B cell (primary cell): Measurements from ENCODE around the gene MAN1A1. TPM values are rescaled to one million over a fixed set of nuclear protein-coding genes. Genes with fewer than 3 reads are reported as not detected.

Experiments
- ATAC-seq: fragments of 200-7000 bp; cut with Tn5 transposase; one replicate; pipeline ENCODE4 v1.10.0; 2021; ENCODE audit warnings: low read depth, mild to moderate bottlenecking, moderate number of reproducible peaks, moderate library complexity
- CTCF ChIA-PET: fragments of 350-600 bp; sonication (Branson Sonifier 250); formaldehyde crosslinking; loops from one replicate; lab custom pipeline; 2021; ENCODE audit warnings: antibody characterized with exemption, inconsistent platforms; lab: Charles Lee
- POLR2A ChIA-PET: fragments of 350-600 bp; sonication (Branson Sonifier 250); formaldehyde crosslinking; loops from one replicate; lab custom pipeline; 2021; ENCODE audit warnings: antibody characterized with exemption; lab: Charles Lee
- DNase-seq: peaks from one replicate; pipeline ENCODE4 v3.0.0; 2013
- H2AFZ ChIP-seq: 2 replicates; pipeline ENCODE4 v1.6.1; 2012; ENCODE audit warnings: mild to moderate bottlenecking, low read depth, low read length; ENCODE audit not compliant: insufficient read depth, poor library complexity, severe bottlenecking
- H3K27ac ChIP-seq, 2 donors: 1 replicate in 1 of 2; 2 replicates in 1 of 2; pipeline ENCODE4 v1.5.1; 2012 to 2013; ENCODE audit warnings: low read length in 2 of 2, mild to moderate bottlenecking in 2 of 2, moderate library complexity in 1 of 2
- H3K27me3 ChIP-seq, 4 experiments: fragments of 200-600 bp in 1 of 4; sonication (generic) in 1 of 4; replicated peaks in 1 of 4; 1 replicate in 2 of 4; 2 replicates in 2 of 4; pipeline versions ENCODE4 v1.6.1 to v1.7.0; 2013 to 2016; ENCODE audit warnings: low read length in 3 of 4, mild to moderate bottlenecking in 2 of 4, mixed read lengths in 1 of 4, moderate library complexity in 1 of 4; ENCODE audit not compliant: insufficient read depth in 4 of 4, control insufficient read depth in 3 of 4; ENCODE audit errors: control extremely low read depth in 1 of 4
- H3K36me3 ChIP-seq, 2 experiments: replicated peaks in 1 of 2; 1 replicate in 1 of 2; 2 replicates in 1 of 2; pipeline versions ENCODE4 v1.6.1 to v1.7.1; 2013; ENCODE audit warnings: low read length in 1 of 2; ENCODE audit not compliant: insufficient read depth in 2 of 2, control insufficient read depth in 1 of 2; ENCODE audit errors: control extremely low read depth in 1 of 2, extremely low read depth in 1 of 2
- H3K4me1 ChIP-seq, 2 donors: fragments of 200-600 bp in 1 of 2; sonication (generic) in 1 of 2; 1 replicate in 1 of 2; 2 replicates in 1 of 2; pipeline versions ENCODE4 v1.5.1 to v1.6.1; 2013 to 2017; ENCODE audit warnings: low read length in 2 of 2; ENCODE audit not compliant: control insufficient read depth in 2 of 2, insufficient read depth in 2 of 2
- H3K4me2 ChIP-seq: replicated peaks from 2 replicates; pipeline ENCODE3; 2012; ENCODE audit warnings: mild to moderate bottlenecking, low read depth, low read length; ENCODE audit not compliant: poor library complexity, severe bottlenecking
- H3K4me3 ChIP-seq, 5 experiments: fragments of 200-600 bp in 1 of 5; sonication (generic) in 1 of 5; 1 replicate in 3 of 5; 2 replicates in 2 of 5; pipeline versions ENCODE4 v1.5.1 to v1.7.0; 2011 to 2016; ENCODE audit warnings: low read length in 4 of 5, mild to moderate bottlenecking in 4 of 5, low read depth in 2 of 5, control low read depth in 1 of 5, moderate library complexity in 1 of 5; ENCODE audit not compliant: insufficient read depth in 1 of 5; ENCODE audit errors: control extremely low read depth in 1 of 5, extremely low read depth in 1 of 5
- H3K79me2 ChIP-seq: fragments of 200-600 bp; sonication (generic); one replicate; pipeline ENCODE4 v1.6.0; 2016; ENCODE audit warnings: low read length; ENCODE audit not compliant: control insufficient read depth, insufficient read depth
- H3K9ac ChIP-seq: fragments of 200-600 bp; sonication (generic); 2 replicates; pipeline ENCODE4 v1.6.1; 2017; ENCODE audit warnings: mild to moderate bottlenecking, low read length, moderate library complexity
- H3K9me3 ChIP-seq, 3 donors: one replicate each; pipeline versions ENCODE4 v1.6.1 to v1.7.1; 2013; ENCODE audit warnings: low read length in 2 of 3; ENCODE audit not compliant: control insufficient read depth in 2 of 3, insufficient read depth in 1 of 3; ENCODE audit errors: control extremely low read depth in 1 of 3
- H4K20me1 ChIP-seq: 2 replicates; pipeline ENCODE4 v1.6.0; 2012; ENCODE audit warnings: mild to moderate bottlenecking, low read length; ENCODE audit not compliant: insufficient read depth, control insufficient read depth, poor library complexity, severe bottlenecking
- H3K27ac Mint-ChIP-seq: one replicate; pipeline ENCODE4 v1.8.0; 2021; ENCODE audit warnings: mixed read lengths
- H3K27me3 Mint-ChIP-seq: one replicate; pipeline ENCODE4 v1.8.0; 2021; ENCODE audit warnings: mixed read lengths
- H3K4me1 Mint-ChIP-seq: one replicate; pipeline ENCODE4 v1.8.0; 2021; ENCODE audit warnings: mixed read lengths
- H3K4me3 Mint-ChIP-seq: one replicate; pipeline ENCODE4 v1.8.0; 2021; ENCODE audit warnings: mixed read lengths
- H3K9me3 Mint-ChIP-seq: one replicate; pipeline ENCODE4 v1.8.0; 2022; ENCODE audit warnings: mixed read lengths; ENCODE audit not compliant: insufficient read depth
- EZH2 ChIP-seq: IDR thresholded peaks from 2 replicates; pipeline ENCODE4 v1.6.1; 2012; ENCODE audit warnings: borderline replicate concordance, low read depth, mild to moderate bottlenecking, moderate library complexity, low read length; ENCODE audit not compliant: insufficient read depth, poor library complexity, severe bottlenecking
- WGBS: methylation state at CpG from one replicate; pipeline ENCODE4 v1.1.5; 2013; ENCODE audit warnings: missing lambda C conversion rate; ENCODE audit not compliant: insufficient coverage; 5-methylcytosine and 5-hydroxymethylcytosine counted together
- intact Hi-C: fragments of 100-400 bp; cut with micrococcal nuclease; formaldehyde crosslinking; loops from one replicate; pipeline ENCODE4 v1.10.0; 2022
- polyA plus RNA-seq: library from polyadenylated mRNA; depleted of rRNA; stranded (reverse); fragments of >200 nt; gene quantifications from 2 replicates; pipeline ENCODE4 v1.2.3, GENCODE V29; 2012
- total RNA-seq, 2 donors: library from RNA; stranded (reverse); fragments of 120-200 nt in 1 of 2; gene quantifications; 1 replicate in 1 of 2; 2 replicates in 1 of 2; pipeline versions ENCODE4 v1.2.3 to v1.2.4, GENCODE V29; 2013 to 2022
- TF ChIP-seq, protein P1 (sequence below): fragments of 200-600 bp; IDR thresholded peaks from one replicate; pipeline ENCODE4 v1.8.0; 2022; ENCODE audit warnings: antibody characterized with exemption, mild to moderate bottlenecking

Gene MAN1A1
- total and polyA plus RNA-seq, 2 donors (not counting 1 experiment from before 2014, with no cell fraction given), result 5.1 to 31.7 TPM

DNA sequence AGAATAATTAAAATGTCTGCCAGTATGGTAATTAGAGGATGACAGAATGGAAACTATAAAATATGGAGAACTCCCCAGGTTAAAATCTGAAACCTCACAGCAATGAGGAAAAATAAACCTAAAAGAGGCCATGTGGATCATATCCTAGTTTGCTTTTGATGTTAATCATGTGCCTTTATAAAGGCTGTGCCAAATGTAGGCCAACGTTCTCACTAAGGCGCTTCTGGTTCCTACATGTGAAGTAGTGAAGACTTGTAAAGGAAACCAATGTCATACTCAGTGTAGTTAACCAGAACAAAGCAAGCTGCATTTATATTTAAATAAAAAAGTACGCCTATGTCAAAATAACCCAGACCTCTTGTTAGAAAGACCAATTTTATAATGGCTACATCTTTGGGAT is 157.4 kb downstream of the MAN1A1 start:
- DNase-seq, result no peak
- Mint-ChIP-seq H3K4me3 (no peak overlapping the region), H3K27ac (no peak overlapping the region), H3K4me1 (no peaks in the 10 kb centered on the region), H3K9me3 (no peaks in the 10 kb centered on the region), H3K27me3 (no peaks in the 10 kb centered on the region)
- no peaks in the 10 kb centered on the region for H3K9me3 ChIP-seq
- no peak overlapping the region for H3K4me3 ChIP-seq
- H3K9ac ChIP-seq, result no peak overlapping the region
- no peaks in the 10 kb centered on the region for H3K4me1 ChIP-seq
- H3K36me3 ChIP-seq, result peaks cover 10 to 29% of the 10 kb centered on the region in 2 experiments
- WGBS, result 100% methylated on average over 2 of the region's 3 CpGs
- no peak overlapping the region for H3K27ac ChIP-seq
- H4K20me1 ChIP-seq, result no peaks in the 10 kb centered on the region
- no peaks in the 10 kb centered on the region for H3K79me2 ChIP-seq
- ATAC-seq, result no peak
- CTCF ChIA-PET, result no interaction called here
- H3K4me2 ChIP-seq, result no peak overlapping the region
- intact Hi-C loops, result no loop called here
- TF ChIP-seq, protein P1, sequence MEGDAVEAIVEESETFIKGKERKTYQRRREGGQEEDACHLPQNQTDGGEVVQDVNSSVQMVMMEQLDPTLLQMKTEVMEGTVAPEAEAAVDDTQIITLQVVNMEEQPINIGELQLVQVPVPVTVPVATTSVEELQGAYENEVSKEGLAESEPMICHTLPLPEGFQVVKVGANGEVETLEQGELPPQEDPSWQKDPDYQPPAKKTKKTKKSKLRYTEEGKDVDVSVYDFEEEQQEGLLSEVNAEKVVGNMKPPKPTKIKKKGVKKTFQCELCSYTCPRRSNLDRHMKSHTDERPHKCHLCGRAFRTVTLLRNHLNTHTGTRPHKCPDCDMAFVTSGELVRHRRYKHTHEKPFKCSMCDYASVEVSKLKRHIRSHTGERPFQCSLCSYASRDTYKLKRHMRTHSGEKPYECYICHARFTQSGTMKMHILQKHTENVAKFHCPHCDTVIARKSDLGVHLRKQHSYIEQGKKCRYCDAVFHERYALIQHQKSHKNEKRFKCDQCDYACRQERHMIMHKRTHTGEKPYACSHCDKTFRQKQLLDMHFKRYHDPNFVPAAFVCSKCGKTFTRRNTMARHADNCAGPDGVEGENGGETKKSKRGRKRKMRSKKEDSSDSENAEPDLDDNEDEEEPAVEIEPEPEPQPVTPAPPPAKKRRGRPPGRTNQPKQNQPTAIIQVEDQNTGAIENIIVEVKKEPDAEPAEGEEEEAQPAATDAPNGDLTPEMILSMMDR, result no peak
- TF ChIP-seq EZH2, result no peak
- no peak overlapping the region for H2AFZ ChIP-seq
- no peaks in the 10 kb centered on the region for H3K27me3 ChIP-seq
- POLR2A ChIA-PET, result no interaction called here

DNA sequence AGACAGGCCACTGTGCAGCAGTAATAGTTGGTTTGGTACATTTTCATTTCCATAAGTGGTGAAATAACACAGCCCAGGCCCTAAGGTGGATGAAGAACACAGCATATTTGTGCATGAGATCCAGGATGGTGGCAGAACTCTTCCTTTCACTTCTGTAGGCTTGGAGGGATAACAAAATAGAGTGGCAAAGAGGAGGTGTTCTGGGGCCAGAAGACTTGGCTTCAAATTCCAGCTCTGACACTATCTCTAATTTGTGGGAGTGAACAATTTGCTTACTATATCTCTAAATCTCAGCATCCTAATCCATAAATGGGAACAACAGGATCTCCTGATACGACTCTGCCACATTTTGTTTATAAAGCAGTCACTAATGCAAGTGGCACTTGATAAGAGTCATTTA is 159.4 kb downstream of the MAN1A1 start:
- DNase-seq, result no peak
- POLR2A ChIA-PET, result no interaction called here

More for the DNA sequence above, 159.4 kb downstream of the MAN1A1 start:
- Histone ChIP-seq H3K9me3 (no peaks in the 10 kb centered on the region), H3K27ac (no peak overlapping the region), H3K4me3 (no peak overlapping the region), H2AFZ (no peak overlapping the region), H3K4me1 (no peaks in the 10 kb centered on the region), H3K36me3 (peaks cover 14 to 29% of the 10 kb centered on the region in 2 experiments), H3K9ac (no peak overlapping the region), H3K27me3 (no peaks in the 10 kb centered on the region), H3K79me2 (no peaks in the 10 kb centered on the region), H4K20me1 (no peaks in the 10 kb centered on the region), H3K4me2 (no peak overlapping the region)
- CTCF ChIA-PET, result interaction anchor here (0.7 to 1.3 kb wide), 2 partner anchors 17 to 59 kb away, joined by 3 read pairs; no protein-coding TSS in a partner anchor
- intact Hi-C loops, result no loop called here
- Mint-ChIP-seq H3K9me3 (no peaks in the 10 kb centered on the region), H3K4me3 (no peak overlapping the region), H3K4me1 (no peaks in the 10 kb centered on the region), H3K27me3 (no peaks in the 10 kb centered on the region), H3K27ac (no peak overlapping the region)
- no peak for TF ChIP-seq EZH2
- TF ChIP-seq, protein P1, result no peak
- no CpG with 5 or more reads among the region's 1 CpG for WGBS
- no peak for ATAC-seq
